Pulmonary artery endothelial cell (primary cell): ENCODE data around the gene PIK3R5. TPM values are rescaled to one million over a fixed set of nuclear protein-coding genes. Genes with fewer than 3 reads are reported as not detected.

Experiments
- DNase-seq: peaks from one replicate; pipeline ENCODE4 v3.0.0-alpha.2; 2011; ENCODE audit warnings: low read depth, low spot score
- total RNA-seq: library from RNA; depleted of rRNA; stranded (reverse); fragments of >200 nt; gene quantifications from 2 replicates; pipeline ENCODE4 v1.2.3, GENCODE V29; 2014

The PIK3R5 gene
- total RNA-seq, 1 donor from 2014 or later: not detected

DNA sequence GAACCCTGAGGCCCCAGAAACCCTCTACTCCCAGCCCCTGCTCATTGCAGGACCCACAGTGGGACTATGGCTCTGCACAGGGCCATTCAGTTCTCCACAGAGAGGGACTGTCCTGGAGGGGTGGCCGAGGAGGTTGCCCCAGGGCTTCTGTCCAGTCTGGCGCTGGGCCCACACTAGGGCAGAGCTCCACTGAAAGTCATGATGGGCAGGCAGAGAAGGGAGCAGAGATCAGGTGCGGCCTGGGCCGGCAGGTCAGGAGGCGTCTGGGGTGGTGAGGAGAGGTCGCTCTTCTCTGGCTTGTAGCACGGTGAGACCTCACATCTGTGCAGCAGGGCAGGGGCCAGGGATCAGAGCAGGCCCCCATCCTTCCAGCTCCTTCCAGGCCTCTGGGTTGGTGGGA is 85.0 kb downstream of the PIK3R5 start:
- no peak for DNase-seq

DNA sequence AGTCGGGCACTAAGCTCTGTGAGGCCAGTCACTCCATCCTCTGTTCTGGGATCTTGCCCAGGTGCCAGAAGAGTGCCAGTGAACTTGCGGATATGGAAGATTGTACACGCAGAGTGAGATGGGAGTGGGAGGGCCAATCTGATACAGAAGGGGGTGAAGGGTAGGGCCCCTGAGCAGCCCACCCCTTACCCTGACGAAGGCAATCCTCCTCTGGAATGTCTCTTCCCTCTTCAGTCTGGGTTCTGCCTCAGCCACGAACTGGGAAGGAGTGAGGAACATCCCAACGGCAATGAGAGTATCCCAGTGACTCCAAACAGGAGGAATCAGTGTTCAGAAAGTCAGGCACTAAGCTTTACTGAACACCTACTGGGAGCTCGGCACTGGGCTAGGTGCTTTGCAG is 86.1 kb downstream of the PIK3R5 start:
- no peak for DNase-seq

DNA sequence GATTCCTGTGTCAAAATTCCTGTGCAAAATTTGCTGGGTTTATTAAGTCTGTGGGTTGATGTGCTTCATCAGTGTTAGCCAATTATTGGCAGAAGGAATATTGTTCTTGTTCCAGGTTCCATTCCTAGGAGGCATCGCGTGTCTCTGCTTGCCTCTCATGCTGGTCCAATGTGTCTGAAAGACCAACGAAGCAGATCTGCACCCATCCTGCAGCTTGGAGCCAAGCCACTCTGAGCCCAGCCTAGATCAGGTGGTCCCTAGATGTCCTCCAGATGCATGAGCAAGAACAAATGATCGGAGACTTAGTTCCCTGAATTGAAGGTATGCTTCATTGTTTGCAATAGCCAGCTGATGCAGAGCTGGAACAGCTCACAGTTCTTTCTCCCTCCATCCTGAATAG is 87.5 kb downstream of the PIK3R5 start:
- DNase-seq: no peak

DNA sequence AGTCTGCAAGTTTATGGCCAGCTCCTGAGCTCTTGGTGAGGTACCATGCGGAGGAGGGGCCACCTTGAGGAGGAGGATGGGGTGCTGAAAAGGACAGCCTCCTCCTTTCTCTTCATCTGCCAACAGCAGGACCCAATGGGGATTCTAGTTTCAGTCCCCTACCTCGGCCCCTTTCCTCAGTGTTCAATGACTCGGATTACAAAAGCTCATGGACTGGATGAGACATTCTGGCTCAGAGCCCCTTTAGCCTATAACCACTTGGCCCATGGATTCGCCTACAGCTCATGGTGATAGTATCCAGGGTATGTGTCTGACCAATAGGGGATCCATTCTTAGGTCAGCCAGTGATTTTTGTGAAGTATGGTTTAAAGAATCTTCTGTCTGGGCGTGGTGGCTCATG is 89.5 kb downstream of the PIK3R5 start:
- no peak for DNase-seq

DNA sequence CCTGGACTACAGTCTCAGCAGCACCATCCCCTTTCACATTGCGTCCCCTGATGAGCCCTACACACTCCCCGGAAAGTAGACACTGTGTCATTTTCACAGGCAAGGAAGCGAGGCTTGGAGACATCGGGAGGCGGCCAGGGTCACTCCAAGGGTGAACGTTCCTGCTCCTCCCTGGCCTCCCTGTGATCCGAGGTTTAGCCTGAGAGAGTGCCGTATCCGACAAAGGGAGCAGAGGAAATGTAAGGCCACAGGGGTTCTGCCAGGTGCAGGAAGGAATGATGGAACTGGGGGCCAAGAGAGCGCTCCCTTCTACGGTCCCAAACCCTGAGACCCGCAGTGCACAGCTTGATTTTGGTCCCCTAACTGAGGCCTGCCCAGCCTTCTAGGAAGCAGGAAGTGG is 90.1 kb downstream of the PIK3R5 start:
- DNase-seq: no peak

DNA sequence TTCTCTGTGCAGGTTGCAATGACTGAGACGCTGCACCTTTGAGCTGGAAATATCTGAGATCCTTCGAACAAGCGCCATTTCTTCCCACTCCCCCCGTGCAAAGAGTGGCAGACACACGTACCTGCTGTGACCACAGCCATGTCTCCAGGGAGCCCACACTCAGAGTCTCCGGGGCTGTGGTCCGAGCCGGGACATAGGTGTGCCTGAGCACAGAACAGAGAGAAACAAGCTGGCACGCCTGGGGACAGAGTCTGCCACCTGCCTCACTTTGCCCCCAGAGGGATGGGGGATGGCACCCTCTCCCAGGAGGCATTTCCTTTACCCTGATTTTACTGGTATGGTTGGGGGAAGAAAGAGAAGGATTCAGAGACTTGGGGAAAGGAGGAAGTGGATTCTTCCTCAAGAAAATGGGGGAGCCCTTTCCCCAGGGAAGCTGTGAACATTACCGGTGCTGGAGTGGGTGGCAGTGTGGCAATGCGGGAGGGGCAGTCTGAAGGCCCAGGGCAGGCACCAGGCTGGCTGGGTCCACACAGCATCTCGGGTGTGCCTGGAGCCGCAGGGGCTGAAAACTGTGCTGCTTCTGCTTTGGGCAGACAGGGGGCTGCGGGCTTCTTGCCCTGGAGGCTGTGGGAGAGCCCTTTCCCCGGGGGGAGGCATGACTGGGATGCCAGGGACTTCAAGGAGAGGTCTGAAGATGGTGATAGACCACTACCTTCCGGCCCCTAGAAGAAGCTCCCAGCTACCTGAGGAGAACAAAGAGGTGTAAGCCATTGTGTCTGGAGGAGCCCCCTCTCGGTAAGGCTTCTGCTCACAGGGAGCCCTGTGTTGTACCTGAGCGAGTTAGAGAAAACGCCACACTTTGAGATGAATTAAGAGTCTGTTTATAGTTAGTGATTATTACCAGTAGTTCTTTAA is 91.4 kb downstream of the PIK3R5 start:
- no peak for DNase-seq

DNA sequence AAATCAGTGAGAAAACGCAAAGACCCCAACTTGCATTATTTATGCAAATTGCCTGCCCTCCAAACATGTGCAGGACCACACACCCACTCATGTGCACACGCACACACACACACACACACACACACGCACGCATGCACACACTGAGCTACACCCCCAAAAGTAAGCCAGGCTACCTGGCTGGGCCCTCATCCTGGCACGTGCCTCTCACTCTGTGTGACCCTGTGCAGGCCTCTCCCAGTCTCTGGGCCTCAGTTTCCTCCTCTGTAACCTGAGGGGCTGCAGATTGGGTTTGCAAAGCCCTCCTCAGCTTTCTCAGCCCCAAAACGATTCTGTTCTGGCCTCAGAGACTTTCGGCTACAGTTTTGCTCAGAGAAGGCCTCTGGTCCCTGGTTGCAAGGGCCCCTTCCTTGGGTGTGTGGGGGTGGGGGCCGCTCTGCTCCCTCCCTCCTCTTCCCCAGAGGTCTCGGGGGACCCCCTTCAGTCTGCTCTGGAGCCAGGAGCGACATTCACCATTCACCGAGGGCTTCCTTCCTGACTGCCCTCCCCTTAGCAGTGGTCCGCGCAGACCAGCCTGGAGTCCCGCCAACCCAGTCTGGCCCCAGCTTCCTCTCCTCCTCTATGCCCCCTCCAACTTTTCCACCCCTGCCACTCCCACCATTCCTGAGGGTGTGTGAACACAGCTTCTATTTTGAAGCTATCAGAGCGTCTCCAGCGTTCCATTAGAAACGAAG is 92.6 kb downstream of the PIK3R5 start:
- DNase-seq: no peak

DNA sequence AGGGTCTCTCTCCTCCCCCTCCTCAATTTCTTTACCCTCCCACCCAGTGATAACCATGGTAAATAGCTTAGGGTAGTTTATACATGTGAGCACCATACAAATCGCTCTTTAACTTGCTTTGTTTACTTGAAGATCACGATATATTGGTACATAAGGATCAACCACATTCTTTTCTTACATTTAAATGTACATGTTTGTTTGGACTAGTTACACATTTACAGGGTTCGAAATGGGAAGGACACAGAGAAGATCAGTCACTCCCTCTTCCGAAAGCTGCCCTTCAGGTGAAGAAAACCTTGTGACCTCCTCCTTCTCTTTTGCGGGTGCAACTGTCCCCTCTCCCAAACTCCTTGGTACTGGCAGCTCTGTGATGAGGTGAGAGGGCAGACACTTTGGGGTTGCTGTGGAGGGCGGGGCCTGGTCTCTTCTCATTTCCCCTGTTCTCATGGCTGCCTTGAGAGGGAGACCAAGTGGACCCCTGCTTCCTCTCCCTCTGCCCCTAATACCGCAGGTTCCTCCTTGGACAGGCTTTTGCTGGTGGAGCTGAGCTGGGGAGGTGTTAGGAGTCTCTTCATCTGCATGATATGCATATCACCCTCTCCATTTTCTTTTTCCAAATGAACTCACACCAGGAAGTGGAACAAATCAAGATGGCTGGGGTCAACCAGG is 93.3 kb downstream of the PIK3R5 start:
- no peak for DNase-seq

DNA sequence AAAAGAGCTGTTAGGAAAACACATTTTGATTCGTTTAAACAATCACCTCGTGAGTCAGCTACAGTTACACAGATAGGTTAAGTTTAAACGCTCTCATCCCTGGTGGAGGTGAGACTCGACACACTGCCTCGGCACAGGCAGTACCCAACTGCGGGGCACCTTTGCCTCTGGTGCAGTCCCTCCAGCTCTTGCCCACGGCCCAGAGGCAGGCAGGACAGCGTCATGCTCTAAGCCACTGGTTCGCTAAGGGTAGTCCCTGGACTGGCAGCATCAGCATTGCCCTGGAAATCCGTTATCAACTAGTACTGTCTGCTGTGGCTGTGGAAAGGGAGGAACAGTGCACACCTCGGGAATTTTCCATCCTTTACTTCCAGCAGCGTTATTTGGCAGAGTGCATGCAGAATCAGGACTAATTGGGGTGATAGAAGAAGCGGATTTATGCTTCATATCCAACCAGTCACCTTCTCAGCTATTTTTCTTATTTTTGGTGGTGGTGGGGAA is 94.4 kb downstream of the PIK3R5 start:
- DNase-seq: no peak

DNA sequence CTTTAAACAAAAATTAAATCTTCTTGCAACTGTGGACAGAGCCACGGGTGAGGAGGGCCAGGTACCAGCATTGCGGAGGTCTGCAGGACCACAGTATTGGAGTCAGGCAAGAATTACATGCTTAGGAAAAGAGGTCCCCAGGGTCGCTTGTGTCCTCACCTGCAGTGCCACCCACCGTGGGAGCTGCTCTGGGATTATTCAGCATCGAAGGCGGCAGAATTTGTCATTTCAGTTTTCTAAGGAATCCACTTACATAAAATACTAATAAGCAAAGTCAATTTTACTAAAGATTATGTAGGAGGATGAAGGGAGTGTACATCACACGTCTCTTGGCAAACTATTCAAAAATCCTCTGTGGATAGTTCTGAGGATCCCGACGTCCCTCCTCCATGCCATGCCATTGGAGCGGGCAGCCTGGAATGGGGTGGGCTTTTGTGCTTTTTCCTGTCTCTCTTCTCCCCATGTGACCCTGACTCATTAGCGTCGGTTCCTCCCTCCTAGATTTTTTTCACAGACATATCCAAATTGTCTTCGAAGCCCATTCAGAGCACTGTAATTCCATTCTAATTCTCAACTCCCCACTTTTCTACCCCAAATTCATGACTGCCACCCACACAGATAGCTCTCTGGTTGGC is 95.0 kb downstream of the PIK3R5 start:
- no peak for DNase-seq

DNA sequence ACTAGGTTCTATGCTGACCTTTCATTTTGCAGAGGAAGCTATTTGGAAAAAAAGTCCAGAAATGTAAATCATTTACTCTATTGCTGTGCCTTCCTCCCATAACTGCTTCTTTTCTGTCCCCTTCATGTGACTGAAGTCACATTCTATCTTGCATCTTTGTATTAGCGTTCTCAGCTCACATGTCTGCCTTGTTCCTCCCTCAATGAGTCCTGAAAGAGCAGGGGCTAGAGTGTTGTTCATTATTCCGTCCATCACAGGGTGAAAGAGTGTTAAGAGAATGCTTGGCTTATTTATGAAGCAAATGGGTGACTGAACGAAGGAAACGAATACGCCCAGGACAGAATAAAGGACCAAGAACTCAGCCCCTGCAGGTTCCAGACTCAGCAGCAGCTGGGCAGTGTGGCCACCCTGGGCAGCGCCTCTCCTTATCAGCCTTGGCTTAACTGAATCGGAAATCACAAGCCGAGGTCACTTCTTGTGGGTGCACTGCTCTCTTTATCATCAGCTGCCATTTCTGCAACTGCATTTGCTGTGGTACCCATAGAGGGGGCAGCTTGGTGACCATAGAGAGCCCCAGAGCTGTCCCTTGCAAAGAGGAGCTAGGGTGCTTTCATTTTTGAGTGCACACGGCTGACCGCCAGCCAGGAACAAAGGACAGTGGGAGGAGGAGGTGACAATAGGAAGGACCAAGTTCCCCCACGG is 96.2 kb downstream of the PIK3R5 start:
- no peak for DNase-seq

DNA sequence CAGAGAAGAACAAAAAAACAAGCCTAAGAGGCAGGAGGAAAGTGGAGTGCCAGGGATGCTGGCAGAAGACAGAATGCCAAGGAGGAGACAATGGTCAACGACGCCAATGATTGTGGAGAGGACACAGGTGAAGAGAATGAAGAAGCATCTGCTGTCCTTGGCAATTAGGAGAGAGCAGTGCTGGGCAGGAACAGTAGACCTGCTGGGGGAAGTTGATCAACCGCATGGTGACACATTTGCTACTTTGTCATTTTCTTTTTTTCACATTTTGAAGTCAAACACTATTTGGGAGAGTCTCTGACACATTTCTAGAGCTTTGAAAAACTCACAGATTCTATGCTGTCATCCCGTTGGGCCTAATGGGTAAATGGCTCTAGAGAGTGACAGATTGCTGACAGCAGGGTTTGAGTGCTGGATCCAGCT is 97.0 kb downstream of the PIK3R5 start:
- DNase-seq: no peak

DNA sequence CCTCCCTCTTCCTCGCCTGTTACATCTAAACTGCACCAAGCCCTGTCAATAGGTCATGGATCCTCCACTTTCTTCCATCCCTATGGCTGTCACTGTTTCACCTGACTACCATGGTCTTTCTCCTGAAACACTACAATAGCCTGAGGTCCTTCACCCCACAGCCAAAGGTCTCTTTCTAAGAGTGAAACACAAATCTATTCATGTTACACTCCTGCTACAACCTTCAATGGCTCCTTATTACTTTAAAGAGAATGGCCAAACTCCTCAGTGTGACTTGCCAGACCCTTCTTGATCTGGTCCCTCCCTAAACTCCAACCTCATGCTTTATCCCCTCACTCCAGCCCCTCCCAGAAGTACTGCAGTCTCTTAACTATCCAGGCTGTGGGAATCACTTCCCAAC is 97.4 kb downstream of the PIK3R5 start:
- no peak for DNase-seq

DNA sequence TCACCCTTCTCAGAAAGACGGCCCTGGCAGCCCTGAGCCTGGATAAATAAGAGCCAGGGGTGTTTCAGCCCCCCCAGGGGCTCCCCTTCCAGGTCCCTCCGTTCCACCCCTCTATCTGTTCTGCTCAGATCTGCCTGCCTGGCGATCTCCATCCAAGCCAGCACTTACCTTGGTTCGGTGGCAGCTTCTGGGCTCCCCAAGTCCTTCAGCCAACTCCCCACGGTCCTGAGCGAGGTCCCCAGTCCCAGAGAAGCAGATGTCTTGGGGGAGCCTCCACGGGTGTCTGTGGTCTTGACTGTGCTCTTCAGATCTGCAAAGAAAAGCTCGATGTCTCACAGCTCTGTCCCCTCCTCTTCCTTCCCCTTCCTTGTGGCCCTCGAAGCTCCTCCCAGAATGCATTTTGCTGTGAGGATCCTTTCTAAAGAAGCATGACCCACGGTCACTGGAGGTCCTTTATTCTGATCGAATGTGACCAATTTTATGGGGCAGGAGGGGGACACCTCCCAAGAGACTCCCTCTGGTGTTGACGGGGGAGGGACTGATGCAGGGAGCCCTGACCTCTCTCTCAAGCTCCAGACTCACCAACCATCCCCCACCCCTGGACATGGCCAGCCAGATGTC is 98.0 kb downstream of the PIK3R5 start, which contains the start of gene PIK3R6:
TSS of gene PIK3R6 (minus strand) at position 314 of the 621 bp plus-strand sequence. CDS start 17,880 bp downstream, outside the sequence.
- no peak for DNase-seq

DNA sequence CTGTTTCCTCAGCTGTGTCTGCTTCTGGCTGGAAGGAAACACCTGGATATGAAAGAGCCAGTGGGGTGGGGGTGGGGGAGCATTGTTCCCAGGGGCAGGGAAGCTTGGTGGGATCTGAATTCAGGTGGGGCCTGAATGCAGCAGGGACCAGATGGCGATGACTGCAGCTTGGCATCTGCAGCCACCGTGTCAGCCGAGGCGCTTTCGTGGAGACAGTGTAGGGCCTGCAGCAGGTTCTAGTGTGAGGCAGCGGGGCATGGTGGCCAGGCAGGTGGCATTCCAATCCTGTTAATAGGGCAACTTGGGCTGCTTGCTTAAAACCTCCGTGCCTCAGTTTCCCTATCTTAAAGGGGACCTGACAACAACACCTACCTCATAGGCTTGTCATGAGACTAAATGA is 99.7 kb downstream of the PIK3R5 start:
- DNase-seq: no peak

DNA sequence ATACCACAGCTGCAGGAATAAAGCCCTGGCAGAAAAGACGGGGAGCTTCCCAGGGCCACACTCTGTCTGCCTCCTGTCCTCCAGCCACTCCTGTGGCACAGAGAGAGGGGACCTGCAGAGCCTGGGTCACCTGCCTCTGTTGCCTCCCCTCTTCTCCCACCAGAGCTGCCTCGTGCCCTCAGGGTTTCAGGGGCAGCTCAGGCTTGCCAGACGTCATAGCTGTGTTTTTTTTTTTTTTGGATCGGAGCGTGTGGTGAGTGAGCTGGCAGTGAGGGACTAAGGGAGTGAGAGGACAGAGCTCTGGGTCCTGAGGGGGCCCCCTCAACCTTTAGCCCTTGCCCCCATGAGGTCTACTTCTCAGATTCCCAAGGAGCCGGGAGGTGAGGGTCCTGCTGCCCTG is 100.1 kb downstream of the PIK3R5 start:
- DNase-seq: no peak

DNA sequence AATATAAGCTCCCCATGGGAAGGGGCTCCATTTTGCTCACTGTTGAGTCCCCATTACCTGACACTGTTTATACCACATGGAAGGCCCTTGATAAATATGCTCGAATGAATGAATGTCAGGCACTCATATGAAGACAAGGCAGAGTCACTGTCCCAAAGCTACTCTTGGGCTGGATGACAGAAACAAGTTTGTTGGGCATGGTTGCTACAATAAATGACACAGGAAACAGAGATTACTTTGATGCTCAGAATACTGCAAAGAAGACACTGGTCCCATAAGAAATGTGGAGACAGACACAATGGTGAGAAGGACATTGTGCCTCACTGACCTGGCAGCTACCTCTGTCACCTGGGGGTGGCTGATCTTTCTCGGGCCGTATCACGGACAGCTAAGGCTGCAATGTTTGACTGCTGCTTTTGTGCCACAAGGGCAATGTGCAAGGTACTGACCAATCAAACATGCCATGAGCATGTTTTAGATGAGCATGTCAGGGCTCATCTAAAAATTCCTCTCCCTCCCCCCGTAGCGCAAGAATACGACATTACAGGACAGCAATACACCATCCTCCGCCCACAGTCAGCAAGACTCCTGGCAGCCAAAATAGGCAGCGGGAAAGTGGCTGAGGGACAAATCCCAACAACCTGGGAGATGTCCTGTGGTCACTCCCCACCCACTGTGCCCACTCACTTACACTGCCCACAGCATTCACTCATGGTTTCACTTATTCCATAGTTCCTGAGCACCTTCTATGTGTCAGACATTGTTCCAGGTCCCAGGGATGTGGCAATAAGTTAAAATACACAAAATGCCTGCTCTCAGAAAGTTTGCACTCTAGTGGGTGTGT is 103.1 kb downstream of the PIK3R5 start:
- no peak for DNase-seq

DNA sequence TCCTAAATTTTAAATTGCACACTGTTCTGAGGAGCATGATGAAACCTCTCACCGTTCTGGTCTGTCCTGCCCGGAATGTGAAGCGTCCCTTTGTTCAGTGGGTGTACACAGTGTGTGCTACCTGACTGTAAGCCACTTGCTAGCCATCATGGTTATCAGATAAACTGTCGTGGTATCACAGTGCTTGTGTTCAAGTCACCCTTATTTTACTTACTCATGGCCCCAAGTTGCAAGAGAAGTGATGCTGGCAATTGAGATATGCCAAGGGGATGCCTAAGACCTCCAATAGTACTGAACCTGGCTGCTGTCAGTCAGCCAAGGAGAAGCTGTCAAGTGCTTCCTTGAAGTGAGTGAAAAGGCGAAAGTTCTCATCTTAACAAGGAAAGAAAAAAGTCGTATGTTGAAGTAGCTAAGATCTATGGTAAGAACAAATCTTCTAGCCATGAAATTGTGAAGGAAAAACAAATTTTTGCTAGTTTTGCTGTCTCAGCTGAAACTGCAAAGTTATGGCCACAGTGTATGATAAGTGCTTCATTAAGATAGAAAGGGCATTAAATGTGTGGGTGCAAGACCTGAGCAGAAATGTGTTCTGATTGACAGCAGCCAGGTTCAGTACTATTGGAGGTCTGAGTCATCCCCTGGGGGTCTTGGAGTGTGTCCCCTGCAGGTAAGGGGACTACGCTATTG is 103.9 kb downstream of the PIK3R5 start:
- DNase-seq: no peak
